HG02642 (cell line): Measurements from ENCODE around the gene OGDH.

Experiments used
- ATAC-seq: cut with Tn5 transposase; IDR thresholded peaks from one replicate; pipeline ENCODE4 v1.9.1; 2021; ENCODE audit warnings: mild to moderate bottlenecking; ENCODE audit not compliant: unreplicated experiment, poor library complexity

OGDH gene

DNA sequence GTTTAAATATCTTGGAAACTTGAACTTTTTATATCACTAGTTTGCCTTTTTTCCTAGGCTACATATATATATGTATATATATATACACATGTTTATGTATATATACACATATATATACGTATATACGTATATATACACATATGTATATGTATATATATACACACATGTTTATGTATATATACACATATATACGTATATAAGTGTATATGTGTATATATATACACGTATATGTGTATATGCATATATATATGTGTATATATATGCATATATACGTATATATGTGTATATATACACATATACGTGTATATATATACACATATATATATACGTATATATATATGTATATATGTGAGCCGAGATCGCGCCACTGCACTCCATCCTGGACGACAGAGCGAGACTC, 10.1 kb downstream of the OGDH start:
- ATAC-seq, result no peak

DNA sequence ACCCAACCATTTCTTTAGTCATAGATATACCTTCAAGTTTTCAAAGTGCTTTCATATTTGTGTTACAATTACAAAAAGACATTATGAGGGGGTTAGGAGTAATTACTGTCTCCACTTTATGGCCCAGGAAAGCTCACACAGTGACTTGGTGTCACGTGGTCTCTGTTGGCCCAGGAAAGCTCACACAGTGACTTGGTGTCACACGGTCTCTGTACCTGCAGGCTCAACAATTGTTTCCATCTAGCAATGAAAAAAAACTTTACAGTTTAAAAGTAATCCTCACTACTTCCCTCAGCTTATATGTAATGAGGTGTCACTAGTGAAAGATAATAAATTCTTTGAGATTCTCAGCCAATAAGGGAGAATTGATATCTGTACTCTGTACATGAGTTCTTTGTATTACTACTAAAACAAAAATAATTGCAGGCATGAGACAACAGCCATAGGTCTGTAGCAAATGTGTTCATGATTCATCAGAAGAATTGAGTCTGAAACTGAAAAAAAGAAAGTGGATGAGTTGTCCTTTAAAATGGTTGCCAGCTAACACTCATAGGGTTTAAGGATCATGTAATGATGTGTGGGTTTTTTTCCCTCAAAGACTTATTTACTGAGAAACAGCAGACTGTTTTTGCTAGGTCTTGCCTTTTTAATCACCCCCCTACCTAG, 10.9 kb downstream of the OGDH start:
- ATAC-seq, result no peak

DNA sequence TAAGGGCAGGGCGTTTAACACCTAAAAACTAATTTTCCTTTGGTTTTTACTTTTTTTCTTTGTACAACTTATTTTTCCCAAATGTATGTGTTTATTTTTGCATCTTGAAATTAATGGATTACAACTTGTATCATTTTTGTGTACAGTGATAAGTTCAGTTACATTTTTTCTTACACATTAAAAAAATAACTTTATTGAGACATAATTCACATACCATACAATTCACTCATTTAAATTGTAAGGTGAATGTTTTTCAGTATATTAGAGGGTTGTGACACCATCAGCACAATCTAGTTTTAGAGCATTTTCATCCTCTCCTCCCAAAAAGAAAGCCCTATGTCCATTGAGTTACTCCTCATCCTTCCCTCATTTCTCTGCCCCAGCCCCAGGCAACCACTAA, 11.6 kb downstream of the OGDH start:
- ATAC-seq, result no peak

DNA sequence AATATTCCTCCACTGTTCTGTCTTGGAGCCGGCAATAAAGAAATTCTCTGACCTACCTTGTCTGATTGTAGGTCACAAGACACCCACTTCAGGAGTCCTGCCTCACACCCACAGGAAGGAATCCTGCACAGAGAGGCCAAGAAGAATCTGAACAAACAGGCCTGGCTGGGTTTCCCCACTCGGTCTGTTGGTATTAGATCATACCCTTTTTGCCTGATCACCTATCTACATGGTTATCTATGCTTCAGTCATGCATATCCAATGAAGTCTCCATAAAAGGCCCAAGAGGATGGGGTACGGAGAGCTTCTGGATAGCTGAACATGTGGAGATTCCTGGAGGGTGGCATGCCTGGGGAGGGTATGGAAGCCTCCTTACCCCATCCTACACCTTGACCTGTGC, 12.3 kb downstream of the OGDH start:
- ATAC-seq, result no peak

DNA sequence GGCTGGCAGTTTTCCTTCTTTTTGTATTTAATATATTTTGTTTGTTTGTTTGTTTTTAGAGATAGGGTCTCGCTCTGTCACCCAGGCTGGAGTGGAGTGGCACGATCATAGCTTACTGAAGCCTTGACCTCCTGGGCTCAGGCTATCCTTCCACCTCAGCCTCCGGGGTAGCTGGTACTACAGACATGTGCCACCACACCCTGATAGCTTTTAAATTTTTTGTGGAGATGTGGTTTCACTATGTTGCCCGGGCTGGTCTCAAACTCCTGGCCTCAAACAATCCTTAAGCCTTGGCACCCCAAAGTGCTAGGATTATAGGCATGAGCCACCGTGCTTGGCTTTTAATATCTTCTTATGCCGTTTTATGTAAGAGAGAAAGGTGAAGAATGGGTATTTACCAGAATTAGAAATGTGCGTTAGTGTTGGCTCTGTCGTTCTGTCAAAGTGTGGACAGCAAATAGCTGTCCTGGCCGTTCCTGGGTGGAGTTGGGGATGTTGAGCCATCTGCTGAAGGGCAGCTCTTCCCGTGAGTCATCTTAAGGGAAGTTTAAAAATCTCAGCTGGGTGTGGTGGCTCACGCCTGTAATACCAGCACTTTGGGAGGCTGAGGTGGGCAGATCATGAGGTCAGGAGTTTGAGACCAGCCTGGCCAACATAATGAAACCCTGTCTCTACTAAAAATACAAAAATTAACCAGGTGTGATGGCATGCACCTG, 14.8 kb downstream of the OGDH start:
- ATAC-seq, result no peak

DNA sequence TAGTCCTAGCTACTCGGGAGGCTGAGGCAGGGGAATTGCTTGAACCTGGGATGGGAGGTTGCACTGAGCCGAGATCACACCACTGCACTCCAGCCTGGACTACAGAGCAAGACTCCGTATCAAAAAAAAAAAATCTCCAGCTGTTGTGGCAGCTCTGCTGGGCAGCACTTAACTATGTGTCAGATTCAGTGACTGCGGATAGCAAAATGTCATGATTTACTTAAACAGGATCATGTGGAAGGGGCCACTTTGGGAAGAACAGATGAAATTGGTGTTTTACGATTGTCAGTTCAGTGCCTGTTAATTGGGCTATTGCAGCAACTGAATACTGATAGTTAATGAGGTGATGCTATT, 15.3 kb downstream of the OGDH start:
- no peak for ATAC-seq

DNA sequence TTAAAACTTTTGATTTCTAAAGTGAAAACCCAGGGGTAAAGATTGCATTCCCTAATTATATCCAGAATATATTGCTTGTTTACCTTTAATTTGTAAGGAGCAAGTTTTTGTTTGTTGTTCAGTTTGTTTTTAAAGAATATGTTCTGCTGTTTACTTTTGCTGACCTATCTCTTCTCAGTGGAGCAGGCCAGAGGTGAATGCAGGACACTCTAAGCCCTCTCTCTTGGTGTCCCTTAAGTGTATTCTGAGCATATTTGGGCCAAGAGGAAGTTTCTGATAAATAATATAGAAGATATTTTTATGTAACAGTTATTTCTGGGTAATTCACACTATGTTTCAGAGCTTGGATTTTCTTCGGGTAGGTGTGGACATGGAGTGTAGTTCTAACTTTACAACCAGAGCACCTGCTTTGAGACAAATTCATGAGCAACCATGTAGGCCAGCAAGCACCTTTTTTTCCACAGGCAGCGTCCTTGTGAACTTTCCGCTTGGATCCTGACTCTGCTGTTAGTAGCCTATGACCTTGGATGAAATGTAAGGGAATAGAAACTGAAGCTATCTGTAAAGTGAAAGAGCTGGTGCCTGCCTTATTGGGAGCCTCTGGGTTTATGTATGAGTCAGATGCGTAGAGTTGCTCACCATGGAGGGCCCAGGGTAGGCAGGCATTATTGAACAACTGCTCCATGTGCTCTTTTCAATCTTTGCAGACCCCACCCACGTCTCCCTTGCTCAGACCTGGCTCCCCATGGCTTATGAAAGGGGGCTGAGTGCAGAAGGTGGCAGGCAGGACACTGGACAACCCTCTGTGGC, 16.1 kb downstream of the OGDH start:
- peak; percentile 64 for ATAC-seq

DNA sequence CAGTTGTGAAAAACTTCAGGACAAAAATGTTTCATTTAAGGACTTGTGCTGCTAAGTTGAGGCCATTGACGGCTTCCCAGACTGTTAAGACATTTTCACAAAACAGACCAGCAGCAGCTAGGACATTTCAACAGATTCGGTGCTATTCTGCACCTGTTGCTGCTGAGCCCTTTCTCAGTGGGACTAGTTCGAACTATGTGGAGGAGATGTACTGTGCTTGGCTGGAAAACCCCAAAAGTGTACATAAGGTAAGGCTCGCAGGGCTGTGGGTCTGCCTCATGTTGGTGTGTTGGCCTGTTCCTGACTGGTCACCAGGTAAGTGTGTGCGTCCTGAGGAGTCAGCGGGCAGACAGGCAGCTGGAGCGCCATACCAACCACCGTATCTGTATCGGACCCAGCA, 17.9 kb downstream of the OGDH start:
- no peak for ATAC-seq

DNA sequence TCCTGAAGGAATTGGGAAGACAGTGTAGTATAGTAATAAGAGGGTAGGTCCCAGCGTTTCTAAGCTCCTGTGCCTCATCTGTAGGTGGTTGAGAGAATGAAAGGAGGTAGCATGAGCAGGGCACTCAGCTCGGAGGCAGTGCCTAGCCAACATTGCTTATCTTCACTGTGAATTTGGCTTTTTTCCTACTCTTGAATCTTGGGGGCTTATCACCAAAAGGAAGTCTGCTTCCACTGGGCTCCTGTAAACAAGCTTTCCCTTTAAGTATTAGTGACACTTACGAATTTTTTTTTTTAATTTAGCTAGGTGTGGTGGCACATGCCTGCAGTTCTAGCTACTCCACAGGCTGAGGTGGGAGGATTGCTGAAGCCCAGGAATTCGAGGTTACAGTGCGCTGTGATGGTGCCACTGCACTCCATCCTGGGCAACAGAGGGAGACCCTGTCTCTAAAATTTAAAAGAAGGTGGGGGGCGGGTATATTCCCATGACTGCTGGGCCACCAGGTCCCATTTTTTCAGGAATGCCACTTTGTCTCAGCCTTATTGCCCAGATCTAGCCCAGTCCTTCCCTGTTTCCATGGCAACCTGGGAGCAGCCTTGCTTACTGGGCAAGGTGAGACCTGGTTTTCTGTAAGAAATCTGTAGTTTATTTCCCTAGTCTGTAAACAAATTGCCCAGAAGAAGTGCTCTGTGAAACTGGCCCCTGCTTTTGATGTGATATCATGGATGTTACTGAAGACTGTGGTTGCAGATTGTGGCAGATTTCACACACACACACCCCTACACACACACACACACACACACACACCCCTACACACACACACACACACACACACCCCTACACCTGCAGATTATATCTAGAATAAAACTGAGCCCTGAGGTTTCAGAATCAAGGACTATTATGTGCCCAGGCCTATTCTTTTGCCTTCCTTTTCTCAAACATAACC, 19.4 kb downstream of the OGDH start:
- no peak for ATAC-seq

DNA sequence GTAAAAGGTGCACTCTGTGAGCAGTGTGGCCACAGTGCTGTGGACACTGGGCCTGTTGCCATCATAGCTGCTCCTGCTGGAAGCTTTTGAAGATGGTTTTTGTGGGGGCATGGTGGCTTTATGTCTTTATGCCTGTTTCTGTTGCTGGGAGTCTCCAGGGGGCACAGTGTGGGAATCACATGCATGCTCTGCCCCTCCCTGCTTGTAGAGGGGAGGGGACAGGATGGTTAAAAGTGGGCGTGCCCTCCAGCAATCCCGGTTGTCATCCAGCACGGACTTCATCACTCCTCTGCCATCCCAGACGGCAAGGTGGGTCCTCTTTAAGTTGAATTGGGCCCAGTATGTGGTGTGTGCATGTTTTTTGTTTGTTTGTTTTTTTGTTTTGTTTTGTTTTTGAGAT, 20.2 kb downstream of the OGDH start:
- no peak for ATAC-seq

DNA sequence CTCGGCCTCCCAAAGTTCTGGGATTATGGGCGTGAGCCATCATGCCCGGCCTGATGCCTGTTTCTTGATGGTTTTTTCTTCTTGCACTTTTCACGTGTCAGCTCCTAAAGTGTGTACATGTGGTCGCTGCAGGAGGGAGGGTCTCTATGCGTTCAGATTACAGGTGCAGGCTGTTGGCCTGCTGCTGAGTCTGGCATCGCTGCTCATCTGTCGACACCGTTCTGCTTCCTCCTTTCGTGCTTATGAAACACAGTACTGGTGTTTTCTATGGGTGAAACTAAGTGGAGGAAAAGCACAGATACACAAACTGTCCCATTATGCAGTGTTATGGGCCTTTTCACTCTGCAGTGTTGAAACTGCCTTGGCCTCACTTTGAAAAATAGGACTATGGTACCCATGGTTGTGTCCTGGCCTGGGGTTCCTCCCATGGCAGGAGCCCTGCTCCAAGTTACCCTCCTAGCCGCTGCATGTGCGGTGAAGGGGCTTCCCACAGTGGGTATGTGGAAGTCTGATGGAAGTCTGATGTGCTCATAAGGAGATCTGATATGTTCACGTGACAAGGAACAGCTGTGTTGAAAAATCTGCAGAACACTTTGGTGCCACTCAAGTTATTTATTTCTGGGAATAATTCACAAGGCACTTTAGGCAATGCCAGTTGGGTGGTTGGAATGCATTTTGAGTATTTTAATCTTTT, 23.5 kb downstream of the OGDH start:
- no peak for ATAC-seq

DNA sequence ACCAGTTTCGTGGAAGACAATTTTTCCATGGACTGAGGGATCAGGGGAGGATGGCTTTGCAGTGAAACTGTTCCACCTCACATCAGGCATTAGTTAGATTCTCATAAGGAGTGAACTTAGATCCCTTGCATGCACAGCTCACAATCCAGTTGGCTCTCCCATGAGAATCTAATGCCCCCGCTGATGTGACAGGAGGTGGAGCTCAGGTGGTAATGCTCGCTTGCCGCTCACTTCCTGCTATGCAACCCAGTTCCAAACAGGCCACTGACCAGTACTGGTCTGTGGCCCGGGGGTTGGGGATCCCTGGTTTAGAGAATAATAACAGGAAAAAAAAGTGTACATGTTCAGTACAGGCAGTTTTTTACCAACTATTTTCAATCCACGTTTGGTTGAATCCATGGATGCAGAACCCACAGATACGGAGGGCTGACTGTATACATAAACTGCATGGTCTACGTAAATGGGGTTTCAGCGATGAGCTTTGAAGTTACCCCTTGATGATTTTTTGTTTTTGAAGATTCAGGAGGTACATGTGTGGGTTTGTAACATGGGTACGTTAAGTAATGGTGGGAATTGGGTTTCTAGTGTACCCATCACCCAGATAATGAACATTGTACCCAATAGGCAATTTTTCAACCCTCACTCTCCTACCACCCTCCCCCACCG, 24.5 kb downstream of the OGDH start:
- ATAC-seq, result no peak

DNA sequence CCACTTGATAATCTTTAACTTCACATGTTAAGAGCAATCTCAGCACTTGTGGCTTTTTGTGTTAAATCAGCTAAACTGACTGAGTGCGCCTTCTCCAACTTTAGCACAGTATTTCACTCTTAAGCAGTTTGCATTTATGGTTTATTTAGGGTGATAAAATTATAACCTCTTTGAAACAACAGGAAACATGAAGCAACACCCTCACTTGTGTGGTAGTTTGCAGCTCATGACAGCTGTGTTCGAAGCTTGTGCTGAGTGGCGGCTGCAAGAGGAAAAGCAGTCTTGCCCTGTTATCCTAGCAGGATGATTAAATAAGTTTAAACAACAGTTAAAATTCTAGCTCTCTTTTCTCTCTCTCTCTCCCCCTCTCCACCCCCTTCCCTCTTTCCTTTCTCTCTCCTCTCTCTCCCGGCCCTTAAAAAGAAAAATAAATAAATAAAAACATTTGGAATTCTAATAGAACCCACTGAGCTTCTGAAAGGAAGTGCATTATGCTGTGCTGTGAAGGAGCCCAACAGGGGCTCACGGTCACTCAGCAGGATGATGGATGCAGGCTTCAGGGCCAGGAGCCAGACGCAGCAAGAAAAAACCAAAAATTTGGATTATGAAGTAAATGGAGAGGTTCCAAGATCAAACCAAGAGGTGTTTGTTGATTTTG, 25.2 kb downstream of the OGDH start:
- ATAC-seq, result no peak

DNA sequence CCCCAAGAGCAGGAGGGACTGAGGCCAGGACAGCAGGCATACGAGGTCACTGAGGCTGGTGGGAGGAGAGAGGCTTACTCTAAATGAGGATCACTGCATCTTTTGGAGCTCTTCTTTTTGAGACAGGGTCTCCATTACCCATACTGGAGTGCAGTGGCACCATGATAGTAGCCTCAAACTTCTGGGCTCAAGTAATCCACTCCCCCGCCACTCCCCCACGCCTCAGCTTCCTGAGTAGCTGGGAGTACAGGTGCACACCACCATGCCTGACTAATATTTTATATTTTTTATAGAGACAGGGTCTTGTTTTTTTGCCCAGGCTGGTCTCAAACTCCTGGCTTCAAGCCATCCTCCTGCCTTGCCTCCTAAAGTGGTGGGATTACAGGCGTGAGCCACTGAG, 25.8 kb downstream of the OGDH start:
- no peak for ATAC-seq

DNA sequence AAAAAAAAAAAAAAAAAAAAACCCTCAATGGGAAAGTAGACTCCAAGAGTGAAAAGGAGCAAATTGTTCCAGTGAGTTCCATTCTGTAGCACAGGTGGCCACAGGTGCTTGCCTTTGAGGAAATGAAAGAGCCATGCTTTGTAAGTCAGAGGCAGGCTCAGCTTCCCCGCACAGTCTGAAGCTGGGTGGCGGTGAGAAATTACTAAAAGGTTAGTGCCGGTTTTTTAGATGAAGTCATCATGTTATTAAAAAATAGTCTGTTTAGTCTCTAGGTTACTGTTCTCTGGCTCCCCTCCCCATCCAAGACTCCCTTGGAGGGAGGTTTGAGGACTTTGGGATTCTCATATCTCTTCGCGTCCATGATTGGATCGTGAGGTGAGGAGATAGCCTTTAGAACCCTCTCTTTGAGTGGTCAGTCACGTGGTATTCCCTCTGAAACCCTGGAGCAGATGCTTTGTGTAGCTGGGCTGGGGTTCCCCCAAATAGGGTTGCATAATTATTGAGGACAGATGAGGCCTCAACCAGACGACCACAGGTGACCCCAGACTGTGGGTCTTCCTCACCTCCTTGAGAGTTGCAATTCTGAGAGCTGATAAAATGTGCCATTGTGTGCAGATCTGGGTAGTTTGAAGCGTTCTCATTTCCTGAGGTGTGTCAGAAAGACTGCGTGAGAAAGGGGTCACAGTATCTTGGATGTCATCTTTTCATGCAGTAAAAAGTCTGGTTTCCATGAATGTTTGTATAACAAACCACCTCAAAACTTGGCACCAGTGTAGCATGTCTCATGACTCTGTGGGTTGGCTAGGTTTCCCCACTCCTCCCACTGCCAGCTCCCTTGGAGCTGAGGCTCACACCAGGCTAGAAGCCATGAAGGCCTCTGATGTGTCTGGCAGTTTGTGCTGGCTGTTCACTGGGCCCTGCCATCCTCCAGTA, 27.1 kb downstream of the OGDH start:
- ATAC-seq, result peak; percentile 67

DNA sequence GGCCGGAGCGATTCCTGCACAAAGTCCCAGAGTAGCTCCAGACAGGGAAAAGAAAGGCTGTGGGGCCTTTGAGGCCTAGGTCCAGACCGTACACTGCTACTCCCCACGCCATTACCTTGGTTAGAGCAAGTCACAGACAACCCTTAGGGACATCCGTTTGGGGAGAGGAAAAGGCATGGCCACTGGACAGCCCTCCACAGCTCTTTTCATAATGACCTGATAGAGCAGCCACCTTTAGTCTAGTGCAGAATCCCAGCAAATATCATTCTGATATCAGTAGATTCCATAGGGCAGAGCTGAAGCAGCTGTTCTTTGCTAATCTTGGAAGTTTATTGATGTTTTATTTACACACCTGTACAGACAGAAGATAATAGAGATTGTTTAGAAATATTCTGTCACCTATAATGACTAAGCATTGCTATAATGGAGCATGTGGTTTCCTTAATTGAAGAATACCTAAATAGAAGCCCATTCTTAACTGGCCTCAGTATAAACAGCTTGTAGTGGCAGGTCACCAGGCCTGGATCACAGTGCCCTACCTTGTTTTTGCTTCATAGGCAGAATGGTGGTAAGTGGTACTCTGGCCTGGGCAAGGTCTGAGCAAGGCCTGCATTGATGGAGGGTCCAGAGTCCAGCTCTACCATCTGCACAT, 27.9 kb downstream of the OGDH start:
- ATAC-seq, result no peak

DNA sequence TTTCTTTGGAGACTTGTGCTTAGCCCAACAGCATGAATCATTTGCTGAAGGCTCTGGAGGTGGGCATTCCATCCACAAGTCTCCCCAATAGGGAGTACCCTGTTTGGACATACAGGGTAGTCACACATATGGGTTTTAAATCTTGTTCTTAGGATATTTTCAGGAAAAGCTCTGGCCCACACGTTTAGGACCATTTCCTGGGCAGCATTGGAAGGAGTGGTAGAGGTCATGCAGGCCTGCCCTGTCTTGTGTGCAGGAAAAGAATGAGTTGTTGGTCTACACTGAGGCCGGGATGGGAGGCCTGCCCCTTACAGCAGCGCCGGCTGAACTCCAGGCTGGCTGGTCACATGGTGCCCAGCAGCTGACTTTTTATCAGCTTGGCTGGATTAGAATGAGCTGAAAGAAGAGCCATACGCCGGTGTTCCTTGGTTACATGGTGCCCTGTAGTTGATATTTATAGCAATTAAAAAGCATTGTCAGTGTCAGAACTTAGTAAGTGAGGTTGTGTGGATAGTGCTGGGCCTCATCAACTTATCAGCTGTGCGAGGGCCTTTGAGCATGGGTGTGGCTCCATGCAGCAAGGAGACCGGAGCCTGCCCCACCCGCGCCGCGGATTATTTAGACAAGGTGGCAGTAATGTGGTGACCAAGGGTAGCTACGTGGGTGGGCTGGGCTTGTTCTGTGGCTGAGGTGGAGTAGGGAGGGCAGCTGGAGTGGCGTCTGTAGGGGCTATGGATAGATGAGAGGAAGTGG, 28.6 kb downstream of the OGDH start:
- no peak for ATAC-seq
